Measurements from ENCODE around the gene LAMA4.

LAMA4 gene

DNA sequence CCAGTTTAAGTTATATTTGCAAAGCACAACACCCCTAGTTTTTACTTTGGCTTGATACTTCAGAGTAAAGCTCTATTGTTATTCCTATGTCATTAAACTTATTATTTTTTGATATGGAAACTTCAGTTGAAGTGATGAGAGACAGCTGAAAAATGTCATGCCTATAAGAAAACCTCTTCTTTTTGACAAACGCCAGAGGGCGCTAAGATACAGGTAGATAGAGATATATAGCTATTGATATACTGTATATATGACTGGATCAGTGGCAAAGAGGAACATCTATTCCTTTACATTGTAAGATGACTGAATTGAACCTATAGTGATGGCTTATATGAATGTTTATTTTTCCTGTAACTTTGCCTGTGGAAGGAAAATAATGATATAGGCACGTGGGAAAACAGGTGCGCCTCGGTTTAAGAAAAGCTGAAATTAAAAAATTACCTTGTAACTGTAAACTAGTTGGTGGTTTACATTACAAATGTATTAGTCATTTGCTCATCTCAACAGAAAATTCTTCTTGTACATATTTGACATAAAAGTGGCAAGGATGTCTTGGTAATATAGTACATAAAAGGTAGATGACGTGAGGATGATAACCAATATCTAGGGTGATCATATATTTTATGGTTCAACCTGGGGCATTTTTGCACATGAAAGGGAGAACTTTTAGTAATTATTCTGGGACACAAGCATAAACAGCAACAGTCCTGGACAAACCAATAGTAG lies 74.1 kb downstream of the LAMA4 start:
- DNase-seq = no peak
- H3K4me3 ChIP-seq = no peak overlapping the region
- H3K4me1 ChIP-seq = peaks cover 0 to 6% (median 0%) of the 10 kb centered on the region in 4 donors
- H3K9me3 ChIP-seq = no peaks in the 10 kb centered on the region
- TF ChIP-seq, protein P1, sequence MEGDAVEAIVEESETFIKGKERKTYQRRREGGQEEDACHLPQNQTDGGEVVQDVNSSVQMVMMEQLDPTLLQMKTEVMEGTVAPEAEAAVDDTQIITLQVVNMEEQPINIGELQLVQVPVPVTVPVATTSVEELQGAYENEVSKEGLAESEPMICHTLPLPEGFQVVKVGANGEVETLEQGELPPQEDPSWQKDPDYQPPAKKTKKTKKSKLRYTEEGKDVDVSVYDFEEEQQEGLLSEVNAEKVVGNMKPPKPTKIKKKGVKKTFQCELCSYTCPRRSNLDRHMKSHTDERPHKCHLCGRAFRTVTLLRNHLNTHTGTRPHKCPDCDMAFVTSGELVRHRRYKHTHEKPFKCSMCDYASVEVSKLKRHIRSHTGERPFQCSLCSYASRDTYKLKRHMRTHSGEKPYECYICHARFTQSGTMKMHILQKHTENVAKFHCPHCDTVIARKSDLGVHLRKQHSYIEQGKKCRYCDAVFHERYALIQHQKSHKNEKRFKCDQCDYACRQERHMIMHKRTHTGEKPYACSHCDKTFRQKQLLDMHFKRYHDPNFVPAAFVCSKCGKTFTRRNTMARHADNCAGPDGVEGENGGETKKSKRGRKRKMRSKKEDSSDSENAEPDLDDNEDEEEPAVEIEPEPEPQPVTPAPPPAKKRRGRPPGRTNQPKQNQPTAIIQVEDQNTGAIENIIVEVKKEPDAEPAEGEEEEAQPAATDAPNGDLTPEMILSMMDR (IDR thresholded peaks at IDR 0.05) = peak; percentile 79 to 85
- peaks cover 8 to 22% (median 17%) of the 10 kb centered on the region in 3 donors for H3K36me3 ChIP-seq
- intact Hi-C loops (cut with DNase I; ENCODE audit: low total_unique reads) = loop anchor here (2.0 to 10.0 kb wide), 2 partner anchors 105 to 133 kb away; no protein-coding TSS in a partner anchor
- H3K27me3 ChIP-seq = no peaks in the 10 kb centered on the region
- H3K27ac ChIP-seq = no peak overlapping the region

DNA sequence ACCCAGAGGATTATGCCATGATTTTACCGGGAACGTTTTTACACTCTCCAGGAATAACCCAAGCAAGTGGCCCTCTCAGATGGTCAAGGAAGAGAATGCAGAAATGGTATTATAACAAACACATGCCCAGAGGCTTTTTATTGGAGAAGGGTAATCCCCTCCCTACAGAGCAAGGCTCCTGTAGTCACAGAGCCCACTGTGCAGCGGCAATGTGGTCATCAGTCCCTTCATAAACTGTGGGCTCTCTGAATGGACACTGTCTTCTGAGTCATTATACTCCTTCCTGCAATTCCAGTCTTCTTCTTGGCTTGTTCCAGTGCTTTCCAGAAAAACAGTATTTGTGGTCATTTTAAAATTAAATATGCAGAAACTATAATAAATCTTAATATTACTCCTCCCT lies 74.7 kb downstream of the LAMA4 start:
- no peak for DNase-seq
- Histone ChIP-seq H3K36me3 (peaks cover 15 to 28% (median 22%) of the 10 kb centered on the region in 3 donors), H3K4me1 (peaks cover 0 to 6% (median 0%) of the 10 kb centered on the region in 4 donors), H3K27ac (no peak overlapping the region), H3K9me3 (no peaks in the 10 kb centered on the region), H3K4me3 (no peak overlapping the region), H3K27me3 (no peaks in the 10 kb centered on the region)
- TF ChIP-seq, protein P1 (IDR thresholded peaks at IDR 0.05) = no peak
- intact Hi-C loops (cut with DNase I; ENCODE audit: low total_unique reads) = loop anchor here (2.0 to 10.0 kb wide), 2 partner anchors 105 to 133 kb away; no protein-coding TSS in a partner anchor

DNA sequence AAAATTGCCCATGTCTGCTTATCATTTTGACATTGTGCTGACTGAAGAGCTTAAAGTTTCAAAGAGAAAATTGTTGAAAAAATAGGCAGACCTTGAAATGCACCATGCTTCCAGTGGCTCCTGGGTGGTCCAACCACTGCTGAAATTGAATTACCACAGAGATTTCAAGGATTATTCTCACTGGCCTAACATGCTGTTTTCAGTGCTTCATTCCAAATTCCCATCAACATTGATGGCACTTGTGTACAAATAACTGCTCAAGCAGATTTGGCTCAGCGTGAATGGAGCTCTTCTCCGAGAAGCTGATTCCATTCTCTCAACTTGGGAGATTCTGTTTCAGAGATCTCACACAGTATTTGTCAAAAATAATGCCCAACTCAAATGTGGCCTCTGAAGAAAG lies 75.5 kb downstream of the LAMA4 start:
- H3K27ac ChIP-seq = no peak overlapping the region
- DNase-seq = no peak
- no peak overlapping the region for H3K4me3 ChIP-seq
- no peaks in the 10 kb centered on the region for H3K27me3 ChIP-seq
- intact Hi-C loops (cut with DNase I; ENCODE audit: low total_unique reads) = no loop called here
- peaks cover 0 to 6% (median 0%) of the 10 kb centered on the region in 4 donors for H3K4me1 ChIP-seq
- H3K9me3 ChIP-seq = no peaks in the 10 kb centered on the region
- peaks cover 23 to 35% (median 30%) of the 10 kb centered on the region in 3 donors for H3K36me3 ChIP-seq
- TF ChIP-seq, protein P1 (IDR thresholded peaks at IDR 0.05) = no peak

DNA sequence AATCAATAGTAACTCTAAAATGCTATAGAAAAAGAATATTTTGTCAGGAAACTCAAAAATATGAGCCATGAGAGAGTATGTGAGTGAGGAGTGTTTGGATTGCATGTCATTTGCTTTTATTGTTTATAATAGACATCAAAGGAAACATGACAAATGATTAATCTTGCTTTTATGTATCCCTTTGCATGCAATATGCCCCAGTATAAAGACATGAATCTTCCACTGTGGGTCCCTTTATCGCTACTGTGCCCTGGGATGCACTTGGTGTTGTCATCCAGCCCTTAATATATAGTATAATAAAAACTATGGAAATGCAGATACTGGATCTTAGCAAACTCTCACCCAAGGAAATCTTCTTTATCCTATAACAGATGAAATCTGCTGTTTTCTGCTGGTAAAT lies 77.3 kb downstream of the LAMA4 start:
- Histone ChIP-seq H3K27ac (no peak overlapping the region), H3K27me3 (no peaks in the 10 kb centered on the region), H3K4me3 (no peak overlapping the region), H3K4me1 (no peaks in the 10 kb centered on the region), H3K9me3 (no peaks in the 10 kb centered on the region), H3K36me3 (peaks cover 39 to 53% (median 48%) of the 10 kb centered on the region in 3 donors)
- intact Hi-C loops (cut with DNase I; ENCODE audit: low total_unique reads) = no loop called here
- DNase-seq = no peak
- TF ChIP-seq, protein P1 (IDR thresholded peaks at IDR 0.05) = no peak

DNA sequence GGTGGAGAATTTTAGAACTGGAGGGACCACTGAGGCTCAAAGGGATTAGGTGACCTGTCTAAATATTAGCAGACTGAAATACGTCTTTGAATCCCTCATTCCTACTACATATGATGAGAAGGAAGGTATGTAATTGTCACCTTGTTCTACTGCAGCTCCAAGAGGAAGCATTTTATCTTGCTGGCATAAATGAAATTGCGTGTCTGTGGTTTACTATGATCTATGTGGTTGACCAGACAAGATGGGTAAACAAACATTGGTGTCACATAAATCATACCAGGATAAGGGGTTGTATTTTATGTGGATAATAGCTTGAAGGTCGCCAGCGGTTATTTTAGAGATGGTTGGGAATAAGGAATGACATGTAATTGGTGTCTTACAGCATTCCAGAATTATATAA lies 78.2 kb downstream of the LAMA4 start:
- DNase-seq = no peak
- intact Hi-C loops (cut with DNase I; ENCODE audit: low total_unique reads) = no loop called here
- no peak overlapping the region for H3K27ac ChIP-seq
- no peaks in the 10 kb centered on the region for H3K4me1 ChIP-seq
- H3K9me3 ChIP-seq = no peaks in the 10 kb centered on the region
- no peaks in the 10 kb centered on the region for H3K27me3 ChIP-seq
- no peak overlapping the region for H3K4me3 ChIP-seq
- TF ChIP-seq, protein P1 (IDR thresholded peaks at IDR 0.05) = no peak
- H3K36me3 ChIP-seq = peaks cover 48 to 62% (median 54%) of the 10 kb centered on the region in 3 donors
